Sigmoid colon (tissue), 7 donors: ENCODE measurements around the gene MYL7. TPM values are rescaled to one million over a fixed set of nuclear protein-coding genes. Genes with fewer than 3 reads are reported as not detected.

Source experiments
- DNase-seq: peaks from one replicate; pipeline ENCODE4 v3.0.0-alpha.2; 2019
- H3K27ac ChIP-seq, 4 donors: fragments of 200-600 bp; sonication (generic); one replicate each; pipeline ENCODE4 v1.5.1; 2016 to 2019; ENCODE audit warnings: mild to moderate bottlenecking in 1 of 4
- H3K27me3 ChIP-seq, 3 donors: fragments of 200-600 bp; sonication (generic); one replicate each; pipeline ENCODE4 v1.5.1; 2019; ENCODE audit warnings: mild to moderate bottlenecking in 1 of 3
- H3K36me3 ChIP-seq, 4 donors: fragments of 200-600 bp; sonication (generic); one replicate each; pipeline ENCODE4 v1.5.1; 2016 to 2019
- H3K4me1 ChIP-seq, 4 donors: fragments of 200-600 bp; sonication (generic); one replicate each; pipeline ENCODE4 v1.5.1; 2017 to 2019
- H3K4me3 ChIP-seq, 4 donors: fragments of 200-600 bp; sonication (generic); one replicate each; pipeline ENCODE4 v1.5.1; 2017 to 2019; ENCODE audit warnings: mild to moderate bottlenecking in 2 of 4, moderate library complexity in 1 of 4
- H3K9me3 ChIP-seq, 4 donors: fragments of 200-600 bp in 3 of 4; sonication (generic) in 3 of 4; one replicate each; pipeline versions ENCODE4 v1.5.1 to v1.6.1; 2013 to 2019
- EP300 ChIP-seq, 4 donors: sonication (generic); formaldehyde crosslinking; IDR thresholded peaks; one replicate each; pipeline ENCODE4 v1.6.1; 2017; ENCODE audit warnings: antibody characterized with exemption in 4 of 4
- POLR2A ChIP-seq, 2 donors: fragments of 450-650 bp; IDR thresholded peaks; one replicate each; pipeline ENCODE4 v1.6.1; 2016; ENCODE audit warnings: antibody characterized with exemption in 2 of 2, mild to moderate bottlenecking in 2 of 2, moderate library complexity in 2 of 2
- POLR2AphosphoS5 ChIP-seq, 4 donors: sonication (generic); formaldehyde crosslinking; IDR thresholded peaks; one replicate each; pipeline ENCODE4 v1.6.1; 2017; ENCODE audit warnings: antibody characterized with exemption in 4 of 4
- WGBS, 2 donors: extraction: QIAGEN DNeasy Blood & Tissue Kit; methylation state at CpG; one replicate each; pipeline ENCODE4 v1.1.7; 2013; 5-methylcytosine and 5-hydroxymethylcytosine counted together
- intact Hi-C: fragments of 100-400 bp; cut with DNase I; formaldehyde crosslinking; loops from one replicate; pipeline ENCODE4 v1.15.1; 2023
- polyA plus RNA-seq, 3 donors: library from polyadenylated mRNA; stranded (reverse); fragments of 200-250 nt; gene quantifications; one replicate each; pipeline ENCODE4 v1.2.3, GENCODE V29; 2013
- total RNA-seq, 4 donors: library from RNA; depleted of rRNA; stranded (reverse); fragments of >200 nt; gene quantifications; one replicate each; pipeline ENCODE4 v1.1.0, GENCODE V29; 2016
- TF ChIP-seq, protein P1 (sequence below), 4 experiments: fragments of 450-650 bp in 3 of 4; fragments of 200-600 bp in 1 of 4; IDR thresholded peaks; one replicate each; pipeline ENCODE4 v1.5.1; 2016 to 2019; ENCODE audit warnings: antibody characterized with exemption in 4 of 4, mild to moderate bottlenecking in 3 of 4, moderate library complexity in 2 of 4
- donor health status: healthy with polysubstance abuse.
- donor health status: Bipolar disorder and iron deficiency.
- donor health status: healthy.

The MYL7 gene
- total and polyA plus RNA-seq, 7 donors = 0.39 to 7.2 TPM; not detected in 5

DNA sequence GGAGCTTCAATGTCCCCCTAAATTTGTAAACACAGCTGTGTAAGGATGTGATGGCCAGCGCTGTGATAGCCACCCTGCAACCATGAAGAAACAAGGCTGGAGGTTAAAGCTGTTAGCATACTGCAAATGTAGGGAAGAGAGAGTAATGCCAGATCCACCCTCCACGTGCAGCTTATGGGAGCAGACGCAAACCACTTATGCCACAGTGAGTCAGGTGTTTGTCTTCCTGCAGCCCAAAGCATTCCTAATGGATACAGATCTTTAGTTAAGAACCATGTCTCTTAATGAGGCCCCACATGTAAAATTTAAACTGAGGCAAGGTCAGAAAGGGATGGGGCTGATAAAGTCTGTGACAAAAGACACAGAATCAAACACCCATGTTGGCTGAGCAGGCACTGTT, 13.6 kb upstream of the MYL7 start:
- H3K27me3 ChIP-seq = no peaks in the 10 kb centered on the region
- intact Hi-C loops = no loop called here
- WGBS, 2 donors = 66 to 82% methylated on average over 3 of the region's 3 CpGs

DNA sequence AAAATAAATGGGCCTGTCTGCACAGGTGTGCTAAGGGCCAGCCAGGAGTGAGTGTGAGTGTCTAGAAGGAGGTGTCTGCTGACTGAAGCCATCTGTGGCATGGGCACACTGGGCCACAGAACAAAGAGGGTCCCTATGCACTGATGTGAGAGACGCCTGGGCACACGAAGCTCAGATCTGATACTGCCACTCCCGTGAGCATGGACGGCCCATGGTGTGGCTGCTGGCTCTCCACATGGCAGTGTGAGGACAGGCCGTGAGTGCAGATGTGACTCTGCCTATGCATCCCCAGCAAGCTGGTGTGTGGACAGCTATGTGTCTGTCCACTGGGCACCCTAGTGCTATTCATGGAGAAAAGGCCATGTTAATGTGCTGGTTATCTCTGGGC, 12.8 kb upstream of the MYL7 start:
- no peak overlapping the region for H3K27ac ChIP-seq
- intact Hi-C loops = no loop called here
- no peaks in the 10 kb centered on the region for H3K27me3 ChIP-seq
- H3K9me3 ChIP-seq = no peaks in the 10 kb centered on the region
- DNase-seq = peak; percentile 17
- H3K4me3 ChIP-seq = no peak overlapping the region
- no peak for TF ChIP-seq POLR2A (IDR thresholded peaks at IDR 0.05)
- no peak for TF ChIP-seq EP300 (IDR thresholded peaks at IDR 0.05)
- TF ChIP-seq, protein P1, sequence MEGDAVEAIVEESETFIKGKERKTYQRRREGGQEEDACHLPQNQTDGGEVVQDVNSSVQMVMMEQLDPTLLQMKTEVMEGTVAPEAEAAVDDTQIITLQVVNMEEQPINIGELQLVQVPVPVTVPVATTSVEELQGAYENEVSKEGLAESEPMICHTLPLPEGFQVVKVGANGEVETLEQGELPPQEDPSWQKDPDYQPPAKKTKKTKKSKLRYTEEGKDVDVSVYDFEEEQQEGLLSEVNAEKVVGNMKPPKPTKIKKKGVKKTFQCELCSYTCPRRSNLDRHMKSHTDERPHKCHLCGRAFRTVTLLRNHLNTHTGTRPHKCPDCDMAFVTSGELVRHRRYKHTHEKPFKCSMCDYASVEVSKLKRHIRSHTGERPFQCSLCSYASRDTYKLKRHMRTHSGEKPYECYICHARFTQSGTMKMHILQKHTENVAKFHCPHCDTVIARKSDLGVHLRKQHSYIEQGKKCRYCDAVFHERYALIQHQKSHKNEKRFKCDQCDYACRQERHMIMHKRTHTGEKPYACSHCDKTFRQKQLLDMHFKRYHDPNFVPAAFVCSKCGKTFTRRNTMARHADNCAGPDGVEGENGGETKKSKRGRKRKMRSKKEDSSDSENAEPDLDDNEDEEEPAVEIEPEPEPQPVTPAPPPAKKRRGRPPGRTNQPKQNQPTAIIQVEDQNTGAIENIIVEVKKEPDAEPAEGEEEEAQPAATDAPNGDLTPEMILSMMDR (IDR thresholded peaks at IDR 0.05) = no peak
- TF ChIP-seq POLR2AphosphoS5 (IDR thresholded peaks at IDR 0.05) = no peak
- H3K36me3 ChIP-seq = no peaks in the 10 kb centered on the region
- H3K4me1 ChIP-seq = no peaks in the 10 kb centered on the region
- WGBS, 2 donors = 91 to 92% methylated on average over 5 of the region's 5 CpGs

More for the DNA sequence above, 13.6 kb upstream of the MYL7 start:
- H3K9me3 ChIP-seq = no peaks in the 10 kb centered on the region
- no peak overlapping the region for H3K27ac ChIP-seq
- H3K4me3 ChIP-seq = no peak overlapping the region
- no peak for TF ChIP-seq POLR2A (IDR thresholded peaks at IDR 0.05)
- TF ChIP-seq, protein P1 (IDR thresholded peaks at IDR 0.05) = no peak
- no peak for TF ChIP-seq EP300 (IDR thresholded peaks at IDR 0.05)
- no peak for TF ChIP-seq POLR2AphosphoS5 (IDR thresholded peaks at IDR 0.05)
- DNase-seq = peak; percentile 18
- H3K4me1 ChIP-seq = no peaks in the 10 kb centered on the region
- no peaks in the 10 kb centered on the region for H3K36me3 ChIP-seq

DNA sequence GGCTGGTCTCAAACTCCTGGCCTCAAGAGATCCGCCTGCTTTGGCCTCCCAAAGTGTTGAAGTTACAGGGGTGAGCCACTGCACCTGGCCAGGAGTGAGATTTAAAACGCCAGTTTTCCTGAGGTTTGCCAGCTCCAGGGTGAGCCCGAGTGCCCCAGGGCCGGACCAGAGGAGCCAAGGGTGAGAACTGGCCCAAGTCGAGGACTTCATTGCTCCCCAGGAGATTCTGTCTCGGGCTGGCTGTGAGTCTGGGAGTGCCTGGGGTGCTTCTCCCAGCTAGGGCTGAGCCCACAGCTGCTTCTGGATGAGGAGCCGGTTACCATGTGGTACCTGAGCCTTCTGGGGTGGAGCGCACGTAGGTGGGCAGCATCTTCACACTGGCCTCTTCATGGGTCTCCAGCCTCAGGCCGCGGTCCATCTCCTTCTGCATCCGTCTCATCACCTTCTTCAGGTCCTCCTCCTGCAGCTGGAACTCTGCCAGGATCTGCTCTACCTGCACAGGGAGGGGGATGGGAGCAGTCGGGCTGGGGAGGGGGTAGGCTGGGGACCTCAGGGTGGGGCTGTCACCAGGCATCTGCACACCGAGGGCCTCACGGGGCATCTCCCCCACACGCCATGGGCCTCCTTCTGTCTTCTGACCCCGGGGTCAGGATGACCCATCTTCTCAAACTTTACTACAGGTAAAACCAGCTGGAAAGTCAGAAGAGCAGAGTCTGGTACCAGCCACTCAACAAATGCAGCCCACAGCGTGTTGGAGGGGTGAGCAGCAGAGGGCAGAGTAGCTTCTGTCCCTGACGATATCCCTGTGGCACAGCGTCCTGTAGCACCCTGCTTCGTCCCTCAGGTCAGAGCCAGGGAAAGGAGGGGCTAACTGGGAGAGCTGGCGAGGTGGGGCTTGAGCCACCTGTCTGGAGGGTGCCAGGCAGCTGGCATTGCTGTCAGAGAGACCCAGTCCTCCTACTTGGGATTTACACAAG, 12.1 kb upstream of the MYL7 start:
- H3K27me3 ChIP-seq = no peaks in the 10 kb centered on the region
- DNase-seq = peak; percentile 57
- intact Hi-C loops = no loop called here
- TF ChIP-seq, protein P1 (IDR thresholded peaks at IDR 0.05) = no peak
- no peak for TF ChIP-seq EP300 (IDR thresholded peaks at IDR 0.05)
- 83 to 84% methylated on average over 22 of the region's 22 CpGs for WGBS, 2 donors
- no peak overlapping the region for H3K4me3 ChIP-seq
- H3K9me3 ChIP-seq = no peaks in the 10 kb centered on the region
- no peaks in the 10 kb centered on the region for H3K4me1 ChIP-seq
- no peak overlapping the region for H3K27ac ChIP-seq
- H3K36me3 ChIP-seq = no peaks in the 10 kb centered on the region

DNA sequence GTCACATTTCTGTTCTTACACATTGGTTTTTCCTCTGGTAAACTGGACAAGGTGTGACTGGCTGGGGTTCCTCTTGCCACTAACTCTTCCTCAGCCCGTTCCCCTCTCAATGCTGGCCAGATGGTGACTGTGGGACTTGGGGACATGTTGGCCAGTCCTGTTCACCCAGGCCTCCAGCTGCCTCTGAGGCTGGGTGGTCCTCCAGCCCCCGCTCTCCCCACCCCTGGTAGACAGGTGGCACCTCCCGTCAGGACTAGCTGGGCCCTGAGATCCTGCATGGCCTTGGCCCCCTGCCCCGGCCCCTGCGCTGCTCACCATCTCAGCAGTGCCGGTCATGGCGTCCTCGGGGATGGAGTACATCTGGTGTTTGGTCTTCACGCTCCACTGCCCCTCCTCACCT, 10.8 kb upstream of the MYL7 start:
- TF ChIP-seq POLR2AphosphoS5 (IDR thresholded peaks at IDR 0.05) (no peak), EP300 (IDR thresholded peaks at IDR 0.05) (no peak), POLR2A (IDR thresholded peaks at IDR 0.05) (no peak)
- TF ChIP-seq, protein P1 (IDR thresholded peaks at IDR 0.05) = no peak
- WGBS, 2 donors = 93 to 95% methylated on average over 9 of the region's 9 CpGs

More for the DNA sequence above, 10.8 kb upstream of the MYL7 start:
- intact Hi-C loops = no loop called here
- DNase-seq = no peak
- Histone ChIP-seq H3K9me3 (no peaks in the 10 kb centered on the region), H3K36me3 (no peaks in the 10 kb centered on the region), H3K4me3 (no peak overlapping the region), H3K27me3 (peaks cover 0 to 1% (median 0%) of the 10 kb centered on the region in 3 donors), H3K27ac (no peak overlapping the region), H3K4me1 (no peaks in the 10 kb centered on the region)
